MCF 10A (cell line): ENCODE results near the gene TRIM2. TPM values are rescaled to one million over a fixed set of nuclear protein-coding genes. Genes with fewer than 3 reads are reported as not detected.
A peak's percentile ranks its signal among the peaks of the same experiment; 100 is the strongest.

Experiments used
- BruUV-seq: library from RNA; stranded (reverse); fragments of 400-500 nt; replicated peaks from 2 replicates; lab custom pipeline; 2021; lab: Mats Ljungman, UMichigan
- CTCF ChIA-PET: fragments of 300-600 bp; sonication (Branson Sonifier 250); formaldehyde crosslinking; extraction: SDS; loops from one replicate; lab custom pipeline; 2021; ENCODE audit warnings: antibody characterized with exemption, inconsistent platforms; lab: Yijun Ruan, JAX
- POLR2A ChIA-PET: fragments of 300-600, 350-650 bp; sonication (Branson Sonifier 250); formaldehyde crosslinking; extraction: SDS; loops from one replicate; lab custom pipeline; 2020; ENCODE audit warnings: antibody characterized with exemption, inconsistent platforms; lab: Yijun Ruan, JAX
- DNase-seq: peaks from one replicate; pipeline ENCODE4 v3.0.0-alpha.2; 2018; ENCODE audit not compliant: unreplicated experiment
- H3K27ac Mint-ChIP-seq: one replicate; pipeline ENCODE4 v1.8.0; 2022; ENCODE audit warnings: mild to moderate bottlenecking, low read depth, mixed read lengths; ENCODE audit not compliant: unreplicated experiment
- H3K27me3 Mint-ChIP-seq: one replicate; pipeline ENCODE4 v1.8.0; 2022; ENCODE audit warnings: mixed read lengths; ENCODE audit not compliant: insufficient read depth, unreplicated experiment
- H3K36me3 Mint-ChIP-seq: one replicate; pipeline ENCODE4 v1.8.0; 2022; ENCODE audit warnings: mild to moderate bottlenecking, moderate library complexity, mixed read lengths; ENCODE audit not compliant: insufficient read depth, unreplicated experiment
- H3K4me1 Mint-ChIP-seq: one replicate; pipeline ENCODE4 v1.8.0; 2022; ENCODE audit warnings: mixed read lengths; ENCODE audit not compliant: insufficient read depth, unreplicated experiment
- H3K4me3 Mint-ChIP-seq: one replicate; pipeline ENCODE4 v1.8.0; 2022; ENCODE audit warnings: mild to moderate bottlenecking, moderate library complexity, mixed read lengths; ENCODE audit not compliant: unreplicated experiment
- H3K9me3 Mint-ChIP-seq: one replicate; pipeline ENCODE4 v1.8.0; 2022; ENCODE audit warnings: mixed read lengths; ENCODE audit not compliant: unreplicated experiment
- CTCF ChIP-seq: fragments of 200-600 bp; IDR thresholded peaks from one replicate; pipeline ENCODE4 v1.8.0; 2022; ENCODE audit warnings: antibody characterized with exemption, mild to moderate bottlenecking; ENCODE audit not compliant: unreplicated experiment
- intact Hi-C: fragments of 100-400 bp; cut with micrococcal nuclease; formaldehyde crosslinking; loops from 2 replicates; pipeline ENCODE4 v1.14.1; 2022
- total RNA-seq: library from RNA; stranded (reverse); gene quantifications from 2 replicates; pipeline ENCODE4 v1.2.3, GENCODE V29; 2022

Gene TRIM2
- total RNA-seq, 1 experiment from 2014 or later: 37.2 TPM

- no peak for TF ChIP-seq CTCF
- Mint-ChIP-seq H3K36me3 (no peaks in the 10 kb centered on the region), H3K27me3 (no peaks in the 10 kb centered on the region), H3K4me3 (no peak overlapping the region), H3K9me3 (no peaks in the 10 kb centered on the region), H3K27ac (no peak overlapping the region), H3K4me1 (peaks cover 14% of the 10 kb centered on the region)
- POLR2A ChIA-PET: no interaction called here
- no peak for DNase-seq
- intact Hi-C loops: no loop called here
- BruUV-seq: no TSS peak
- CTCF ChIA-PET: interaction anchor here (0.6 to 1.1 kb wide), 3 partner anchors 17 to 1384 kb away, joined by 3 read pairs; no protein-coding TSS in a partner anchor
These were observed 61.2 kb downstream of the TRIM2 start for GRCh38 chr4:153265306-153266047.

GRCh38 chr4:153266988-153267387, 62.7 kb downstream of the TRIM2 start:
- Mint-ChIP-seq H3K27me3 (no peaks in the 10 kb centered on the region), H3K4me3 (no peak overlapping the region), H3K36me3 (no peaks in the 10 kb centered on the region), H3K27ac (no peak overlapping the region), H3K9me3 (no peaks in the 10 kb centered on the region), H3K4me1 (peaks cover 10% of the 10 kb centered on the region)
- CTCF ChIA-PET: interaction anchor here (0.7 kb wide), 1 partner anchor 35 kb away, joined by 3 read pairs; no protein-coding TSS in a partner anchor
- TF ChIP-seq CTCF: no peak
- intact Hi-C loops: no loop called here
- peak; percentile 45 for DNase-seq
- BruUV-seq: no TSS peak
- POLR2A ChIA-PET: interaction anchor here (1.4 kb wide), 1 partner anchor 43 kb away, joined by 3 read pairs; no protein-coding TSS in a partner anchor

- Mint-ChIP-seq H3K36me3 (no peaks in the 10 kb centered on the region), H3K4me3 (no peak overlapping the region)
- no peak for DNase-seq
These were observed 63.6 kb downstream of the TRIM2 start for GRCh38 chr4:153267890-153268289.

More at GRCh38 chr4:153267890-153268289, 63.6 kb downstream of the TRIM2 start:
- no peak overlapping the region for H3K27ac Mint-ChIP-seq
- H3K4me1 Mint-ChIP-seq: peaks cover 10% of the 10 kb centered on the region
- BruUV-seq: no TSS peak
- ChIA-PET CTCF (interaction anchor here (0.6 to 0.9 kb wide), 2 partner anchors 125 to 502 kb away, joined by 3 read pairs; no protein-coding TSS in a partner anchor), POLR2A (interaction anchor here (1.0 kb wide), 1 partner anchor 45 kb away, joined by 4 read pairs; no protein-coding TSS in a partner anchor)
- intact Hi-C loops: no loop called here
- no peaks in the 10 kb centered on the region for H3K9me3 Mint-ChIP-seq
- TF ChIP-seq CTCF: no peak
- no peaks in the 10 kb centered on the region for H3K27me3 Mint-ChIP-seq
